Activated CD8-positive, alpha-beta T cell treated with anti-CD3 and anti-CD28 coated beads, Interleukin-2, amount 10 ng/mL, durations not matched to agents 7 days and 5 days (primary cell): ENCODE results near the gene MORN2. TPM values are rescaled to one million over a fixed set of nuclear protein-coding genes. Genes with fewer than 3 reads are reported as not detected.
A peak's percentile ranks its signal among the peaks of the same experiment; 100 is the strongest.

Experiments
- ATAC-seq: fragments of 150-1000 bp; cut with Tn5 transposase; one replicate; pipeline ENCODE4 v1.10.0; 2021; ENCODE audit warnings: moderate library complexity
- CTCF ChIA-PET: fragments of 350-600 bp; sonication (Branson Sonifier 250); formaldehyde crosslinking; loops from one replicate; lab custom pipeline; 2021; ENCODE audit warnings: antibody characterized with exemption; lab: Charles Lee
- POLR2A ChIA-PET: fragments of 350-600 bp; sonication (Branson Sonifier 250); formaldehyde crosslinking; loops from one replicate; lab custom pipeline; 2021; ENCODE audit warnings: antibody characterized with exemption; lab: Charles Lee
- DNase-seq: peaks from one replicate; pipeline ENCODE4 v3.0.0-alpha.2; 2020
- H3K27ac Mint-ChIP-seq: one replicate; pipeline ENCODE4 v1.8.0; 2021; ENCODE audit warnings: mild to moderate bottlenecking, mixed read lengths
- H3K27me3 Mint-ChIP-seq: one replicate; pipeline ENCODE4 v1.8.0; 2021; ENCODE audit warnings: low read depth, mixed read lengths
- H3K36me3 Mint-ChIP-seq: one replicate; pipeline ENCODE4 v1.8.0; 2021; ENCODE audit warnings: low read depth, mixed read lengths
- H3K4me1 Mint-ChIP-seq: one replicate; pipeline ENCODE4 v1.8.0; 2021; ENCODE audit warnings: low read depth, mixed read lengths
- H3K4me3 Mint-ChIP-seq: one replicate; pipeline ENCODE4 v1.8.0; 2021; ENCODE audit warnings: mild to moderate bottlenecking, mixed read lengths
- H3K9me3 Mint-ChIP-seq: one replicate; pipeline ENCODE4 v1.8.0; 2022; ENCODE audit warnings: mixed read lengths; ENCODE audit not compliant: insufficient read depth
- total RNA-seq, 2 experiments: library from RNA; stranded (reverse); gene quantifications; one replicate each; pipeline ENCODE4 v1.2.3, GENCODE V29; 2021

MORN2 gene
- total RNA-seq, 2 experiments from 2014 or later = 3.3 to 3.6 TPM

GRCh38 chr2:38892819-38893218, 17.0 kb downstream of the MORN2 start:
- H3K4me3 Mint-ChIP-seq = no peak overlapping the region
- H3K4me1 Mint-ChIP-seq = no peaks in the 10 kb centered on the region
- no peaks in the 10 kb centered on the region for H3K9me3 Mint-ChIP-seq
- POLR2A ChIA-PET = interaction anchor here (0.6 kb wide), 1 partner anchor 176 kb away, joined by 3 read pairs; no protein-coding TSS in a partner anchor
- CTCF ChIA-PET = interaction anchor here (0.8 kb wide), 1 partner anchor 55 kb away, joined by 3 read pairs; no protein-coding TSS in a partner anchor
- no peaks in the 10 kb centered on the region for H3K36me3 Mint-ChIP-seq
- ATAC-seq = no peak
- peaks cover 9% of the 10 kb centered on the region for H3K27me3 Mint-ChIP-seq
- H3K27ac Mint-ChIP-seq = no peak overlapping the region
- no peak for DNase-seq

- no peak overlapping the region for H3K27ac Mint-ChIP-seq
- POLR2A ChIA-PET = no interaction called here
- CTCF ChIA-PET = no interaction called here
Observed at GRCh38 chr2:38898256-38898655, 22.5 kb downstream of the MORN2 start.

GRCh38 chr2:38900726-38901125, 24.9 kb downstream of the MORN2 start:
- DNase-seq (no peak), ATAC-seq (no peak)
- no peak overlapping the region for H3K4me3 Mint-ChIP-seq
- H3K36me3 Mint-ChIP-seq = no peaks in the 10 kb centered on the region
- H3K4me1 Mint-ChIP-seq = no peaks in the 10 kb centered on the region
- peaks cover 15% of the 10 kb centered on the region for H3K27me3 Mint-ChIP-seq
- ChIA-PET CTCF (interaction anchor here (1.0 to 1.8 kb wide), 3 partner anchors 21 to 72 kb away, joined by 3 to 5 read pairs (median 4); no protein-coding TSS in a partner anchor), POLR2A (no interaction called here)
- no peak overlapping the region for H3K27ac Mint-ChIP-seq
- no peaks in the 10 kb centered on the region for H3K9me3 Mint-ChIP-seq

More at GRCh38 chr2:38898256-38898655, 22.5 kb downstream of the MORN2 start:
- H3K4me3 Mint-ChIP-seq = no peak overlapping the region
- no peak for DNase-seq
- no peaks in the 10 kb centered on the region for H3K9me3 Mint-ChIP-seq
- H3K4me1 Mint-ChIP-seq = no peaks in the 10 kb centered on the region
- no peaks in the 10 kb centered on the region for H3K36me3 Mint-ChIP-seq
- H3K27me3 Mint-ChIP-seq = peaks cover 12% of the 10 kb centered on the region
- no peak for ATAC-seq

- POLR2A ChIA-PET = no interaction called here
- ATAC-seq (no peak), DNase-seq (no peak)
- H3K4me3 Mint-ChIP-seq = no peak overlapping the region
- H3K27ac Mint-ChIP-seq = no peak overlapping the region
- peaks cover 5% of the 10 kb centered on the region for H3K4me1 Mint-ChIP-seq
- H3K27me3 Mint-ChIP-seq = peaks cover 8% of the 10 kb centered on the region
- H3K9me3 Mint-ChIP-seq = no peaks in the 10 kb centered on the region
- CTCF ChIA-PET = no interaction called here
- H3K36me3 Mint-ChIP-seq = no peaks in the 10 kb centered on the region
Observed at GRCh38 chr2:38905251-38905650, 29.5 kb downstream of the MORN2 start.

DNA sequence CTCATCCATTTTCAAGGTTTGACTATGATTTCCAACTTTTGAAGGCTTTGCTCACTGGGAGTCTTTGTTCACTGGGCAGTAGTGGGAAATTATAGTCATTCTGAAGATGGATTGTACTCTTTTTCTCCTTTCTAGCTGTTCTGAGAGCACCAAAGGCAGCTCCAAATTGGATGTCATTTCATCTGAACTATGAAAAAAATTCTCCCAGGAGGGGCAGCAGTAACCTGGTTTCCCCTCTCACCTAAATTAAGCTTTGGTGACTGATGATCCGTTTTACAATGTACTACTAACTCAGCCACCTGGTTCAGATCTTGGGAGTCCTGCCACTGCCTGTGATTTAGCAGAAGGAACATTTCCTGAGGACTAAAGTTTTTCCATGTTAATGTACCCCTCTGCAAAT, 31.5 kb downstream of the MORN2 start:
- no peak overlapping the region for H3K27ac Mint-ChIP-seq
- peaks cover 5% of the 10 kb centered on the region for H3K27me3 Mint-ChIP-seq
- no peak overlapping the region for H3K4me3 Mint-ChIP-seq
- H3K9me3 Mint-ChIP-seq = no peaks in the 10 kb centered on the region
- CTCF ChIA-PET = interaction anchor here (0.9 kb wide), 1 partner anchor 40 kb away, joined by 3 read pairs; no protein-coding TSS in a partner anchor
- ATAC-seq (no peak), DNase-seq (no peak)
- H3K36me3 Mint-ChIP-seq = no peaks in the 10 kb centered on the region
- POLR2A ChIA-PET = no interaction called here
- peaks cover 5% of the 10 kb centered on the region for H3K4me1 Mint-ChIP-seq

DNA sequence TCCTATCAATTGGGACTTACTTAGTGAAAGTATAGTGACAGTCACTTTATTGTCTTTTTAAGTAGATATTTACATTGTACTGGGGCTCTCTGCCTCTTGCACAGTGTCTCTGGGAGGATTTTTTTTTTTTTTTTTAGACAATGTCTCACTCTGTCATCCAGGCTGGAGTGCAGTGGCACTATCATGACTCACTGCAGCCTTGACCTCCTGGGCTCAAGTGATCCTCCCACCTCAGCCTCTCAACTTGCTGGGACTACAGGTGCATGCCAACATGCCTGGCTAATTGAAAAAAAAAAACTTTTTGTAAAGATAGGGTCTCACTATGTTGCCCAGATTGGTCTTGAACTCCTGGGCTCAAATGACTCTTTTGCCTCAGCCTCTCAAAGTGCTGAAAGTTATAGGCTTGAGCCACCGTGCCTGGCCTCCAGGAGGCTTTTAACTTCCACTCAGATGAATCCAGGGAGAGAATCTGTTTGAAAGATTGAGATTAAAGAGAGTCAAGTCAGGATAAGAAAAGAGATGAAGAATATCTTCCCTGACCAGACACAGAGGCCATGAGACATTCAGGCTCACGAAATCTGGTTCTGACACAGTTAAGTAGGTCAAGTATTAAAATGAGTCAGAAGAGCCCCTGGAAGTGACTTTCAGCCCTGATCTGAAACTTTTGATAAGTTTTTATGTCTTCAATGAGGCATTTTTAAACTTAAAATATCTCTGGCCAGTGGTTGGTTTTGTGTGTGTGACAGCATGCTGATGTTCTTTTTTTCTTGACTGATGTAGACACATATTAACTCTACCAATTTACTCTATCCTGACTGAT, 32.2 kb downstream of the MORN2 start:
- ATAC-seq = peak; percentile 75
- ChIA-PET CTCF (interaction anchor here (0.9 kb wide), 1 partner anchor 40 kb away, joined by 3 read pairs; no protein-coding TSS in a partner anchor), POLR2A (no interaction called here)
- DNase-seq = no peak
- Mint-ChIP-seq H3K36me3 (no peaks in the 10 kb centered on the region), H3K27ac (no peak overlapping the region), H3K9me3 (no peaks in the 10 kb centered on the region), H3K4me1 (peaks cover 5% of the 10 kb centered on the region), H3K27me3 (peaks cover 5% of the 10 kb centered on the region), H3K4me3 (no peak overlapping the region)

- DNase-seq (no peak), ATAC-seq (no peak)
- peaks cover 2% of the 10 kb centered on the region for H3K27me3 Mint-ChIP-seq
- POLR2A ChIA-PET = no interaction called here
- H3K27ac Mint-ChIP-seq = no peak overlapping the region
- H3K4me1 Mint-ChIP-seq = peaks cover 5% of the 10 kb centered on the region
- H3K4me3 Mint-ChIP-seq = no peak overlapping the region
- H3K36me3 Mint-ChIP-seq = no peaks in the 10 kb centered on the region
- CTCF ChIA-PET = no interaction called here
- no peaks in the 10 kb centered on the region for H3K9me3 Mint-ChIP-seq
Observed at GRCh38 chr2:38909872-38910271, 34.1 kb downstream of the MORN2 start.

GRCh38 chr2:38911191-38911590, 35.4 kb downstream of the MORN2 start:
- no peaks in the 10 kb centered on the region for H3K9me3 Mint-ChIP-seq
- H3K4me3 Mint-ChIP-seq = no peak overlapping the region
- peaks cover 5% of the 10 kb centered on the region for H3K4me1 Mint-ChIP-seq
- ATAC-seq (no peak), DNase-seq (no peak)
- POLR2A ChIA-PET = no interaction called here
- peaks cover 2% of the 10 kb centered on the region for H3K27me3 Mint-ChIP-seq
- no peak overlapping the region for H3K27ac Mint-ChIP-seq
- H3K36me3 Mint-ChIP-seq = no peaks in the 10 kb centered on the region
- CTCF ChIA-PET = no interaction called here

- ChIA-PET CTCF (interaction anchor here (0.9 kb wide), 1 partner anchor 10 kb away, joined by 3 read pairs; no protein-coding TSS in a partner anchor), POLR2A (no interaction called here)
- H3K27me3 Mint-ChIP-seq = peaks cover 2% of the 10 kb centered on the region
Observed at GRCh38 chr2:38912619-38913018, 36.8 kb downstream of the MORN2 start.

DNA sequence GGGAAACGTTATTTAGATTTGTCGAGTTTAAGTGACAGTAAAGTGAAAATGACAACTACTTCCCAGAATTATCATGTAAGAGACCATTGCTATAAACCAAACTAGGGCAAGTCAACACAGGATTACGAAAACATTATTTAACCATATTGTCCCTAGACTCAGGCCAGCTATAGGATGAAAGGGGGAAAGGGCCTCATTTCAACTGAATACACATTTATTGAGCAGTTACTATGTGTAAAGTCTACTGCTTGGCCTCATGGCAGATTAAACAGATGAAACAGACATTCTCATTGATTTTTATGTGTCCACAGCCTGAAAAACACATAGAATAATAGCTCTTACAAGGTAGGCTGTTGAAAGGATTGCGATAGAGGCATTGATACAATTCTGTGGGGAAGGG, 46.6 kb downstream of the MORN2 start:
- no peak overlapping the region for H3K27ac Mint-ChIP-seq
- no peaks in the 10 kb centered on the region for H3K4me1 Mint-ChIP-seq
- POLR2A ChIA-PET = no interaction called here
- CTCF ChIA-PET = interaction anchor here (1.0 to 1.4 kb wide), 4 partner anchors 9 to 414 kb away, joined by 3 read pairs; no protein-coding TSS in a partner anchor
- H3K36me3 Mint-ChIP-seq = no peaks in the 10 kb centered on the region
- ATAC-seq = no peak
- no peak for DNase-seq
- H3K9me3 Mint-ChIP-seq = no peaks in the 10 kb centered on the region
- H3K4me3 Mint-ChIP-seq = no peak overlapping the region
- H3K27me3 Mint-ChIP-seq = peaks cover 16% of the 10 kb centered on the region

More at GRCh38 chr2:38912619-38913018, 36.8 kb downstream of the MORN2 start:
- Mint-ChIP-seq H3K4me1 (peaks cover 4% of the 10 kb centered on the region), H3K9me3 (no peaks in the 10 kb centered on the region), H3K27ac (no peak overlapping the region), H3K36me3 (no peaks in the 10 kb centered on the region), H3K4me3 (no peak overlapping the region)
- ATAC-seq = no peak
- no peak for DNase-seq

DNA sequence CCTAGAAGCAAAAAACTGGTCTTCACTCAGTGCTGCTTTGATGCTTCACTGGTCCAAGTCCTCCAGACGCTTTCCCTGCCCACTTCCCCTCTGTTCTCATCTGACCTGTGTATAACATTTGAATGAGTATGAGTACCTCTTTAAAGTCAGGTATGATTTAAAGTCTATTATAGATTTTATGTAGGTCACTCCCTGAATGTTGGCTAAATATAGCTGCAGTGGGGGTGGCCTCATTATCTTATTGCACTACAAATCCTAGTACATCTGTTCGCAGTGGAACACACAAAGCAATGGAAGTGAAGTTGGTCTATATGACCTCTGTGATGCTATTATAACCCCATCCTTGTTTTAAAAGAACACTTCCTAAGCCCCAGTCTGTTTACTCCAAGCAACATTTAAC, 47.1 kb downstream of the MORN2 start:
- Mint-ChIP-seq H3K27ac (no peak overlapping the region), H3K36me3 (no peaks in the 10 kb centered on the region), H3K9me3 (no peaks in the 10 kb centered on the region), H3K4me3 (no peak overlapping the region), H3K27me3 (peaks cover 18% of the 10 kb centered on the region), H3K4me1 (no peaks in the 10 kb centered on the region)
- ATAC-seq = no peak
- CTCF ChIA-PET = interaction anchor here (1.0 to 1.4 kb wide), 3 partner anchors 10 to 415 kb away, joined by 3 read pairs; no protein-coding TSS in a partner anchor
- DNase-seq = no peak
- POLR2A ChIA-PET = no interaction called here

- Mint-ChIP-seq H3K27ac (no peak overlapping the region), H3K36me3 (no peaks in the 10 kb centered on the region), H3K27me3 (peaks cover 20% of the 10 kb centered on the region), H3K9me3 (no peaks in the 10 kb centered on the region), H3K4me1 (no peaks in the 10 kb centered on the region), H3K4me3 (no peak overlapping the region)
- ATAC-seq (no peak), DNase-seq (no peak)
- POLR2A ChIA-PET = no interaction called here
- CTCF ChIA-PET = interaction anchor here (1.0 to 1.7 kb wide), 2 partner anchors 21 to 304 kb away, joined by 3 to 6 read pairs; no protein-coding TSS in a partner anchor
Observed at GRCh38 chr2:38925982-38926381, 50.2 kb downstream of the MORN2 start.
